ENCODE measurements around the gene SMG5.
A peak's percentile ranks its signal among the peaks of the same experiment; 100 is the strongest.
"Not testable (repeated sequence)": the region's sequence is repeated elsewhere in the genome, so short reads cannot be mapped to it uniquely, and the experiment has no call there.

Gene SMG5

DNA sequence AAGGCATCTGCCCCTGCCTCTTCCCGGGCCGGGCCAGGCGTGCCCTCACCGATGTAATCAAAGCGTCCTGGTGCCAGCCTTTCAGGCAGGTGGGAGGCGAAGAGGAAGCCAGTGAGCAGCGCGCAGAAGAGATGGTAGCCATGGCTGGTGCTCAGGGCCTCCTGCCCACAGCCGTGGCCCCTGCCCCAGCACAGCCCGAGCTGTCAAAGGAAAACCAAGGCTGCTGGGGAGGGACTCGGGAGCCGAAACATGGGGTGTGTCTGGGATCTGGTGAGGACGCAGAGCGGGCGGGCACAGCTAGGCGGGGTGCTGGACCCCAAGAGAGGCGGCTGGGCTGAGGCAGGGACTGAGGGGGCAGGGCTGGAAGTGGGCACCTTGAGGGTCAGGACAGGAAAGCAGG is 37.9 kb downstream of the SMG5 start:
- no peak for DNase-seq

DNA sequence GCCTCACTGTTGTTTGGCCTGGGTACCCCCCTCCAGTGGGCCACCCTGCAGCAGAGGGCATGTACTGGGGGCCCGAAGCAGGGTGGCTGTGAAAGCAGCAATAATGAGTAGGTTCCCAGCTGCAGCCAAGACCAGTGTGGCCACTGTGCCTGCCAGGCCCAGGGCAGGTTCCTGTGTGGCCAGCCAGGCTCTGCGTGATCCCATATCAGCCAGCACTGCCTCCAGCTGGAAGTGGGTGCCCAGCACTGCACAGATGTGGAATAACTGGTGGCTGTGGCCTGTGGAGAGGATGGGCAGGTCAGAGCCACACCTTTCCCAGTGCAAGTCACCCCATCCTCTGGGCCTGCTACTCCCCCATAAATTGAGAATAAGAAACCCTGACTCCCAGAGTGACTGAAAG is 38.5 kb downstream of the SMG5 start:
- no peak for DNase-seq

DNA sequence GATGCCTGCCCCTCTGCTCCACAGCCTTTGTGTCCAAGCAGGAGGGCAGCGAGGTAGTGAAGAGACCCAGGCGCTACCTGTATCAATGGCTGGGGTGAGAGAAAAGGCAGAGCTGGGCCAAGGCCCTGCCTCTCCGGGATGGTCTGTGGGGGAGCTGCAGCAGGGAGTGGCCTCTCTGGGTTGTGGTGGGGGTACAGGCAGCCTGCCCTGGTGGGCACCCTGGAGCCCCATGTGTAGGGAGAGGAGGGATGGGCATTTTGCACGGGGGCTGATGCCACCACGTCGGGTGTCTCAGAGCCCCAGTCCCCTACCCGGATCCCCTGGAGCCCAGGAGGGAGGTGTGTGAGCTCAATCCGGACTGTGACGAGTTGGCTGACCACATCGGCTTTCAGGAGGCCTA is 39.9 kb downstream of the SMG5 start:
- DNase-seq: no peak

DNA sequence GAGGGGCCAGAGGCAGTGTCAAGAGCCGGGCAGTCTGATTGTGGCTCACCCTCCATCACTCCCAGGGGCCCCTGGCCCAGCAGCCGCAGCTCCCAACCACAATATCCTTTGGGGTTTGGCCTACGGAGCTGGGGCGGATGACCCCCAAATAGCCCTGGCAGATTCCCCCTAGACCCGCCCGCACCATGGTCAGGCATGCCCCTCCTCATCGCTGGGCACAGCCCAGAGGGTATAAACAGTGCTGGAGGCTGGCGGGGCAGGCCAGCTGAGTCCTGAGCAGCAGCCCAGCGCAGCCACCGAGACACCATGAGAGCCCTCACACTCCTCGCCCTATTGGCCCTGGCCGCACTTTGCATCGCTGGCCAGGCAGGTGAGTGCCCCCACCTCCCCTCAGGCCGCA is 40.7 kb downstream of the SMG5 start, which contains the start of gene BGLAP:
Gene BGLAP (plus strand): TSS at position 259 of the 400 bp plus-strand sequence. CDS start 48 bp downstream, at position 307.
- no peak for DNase-seq

DNA sequence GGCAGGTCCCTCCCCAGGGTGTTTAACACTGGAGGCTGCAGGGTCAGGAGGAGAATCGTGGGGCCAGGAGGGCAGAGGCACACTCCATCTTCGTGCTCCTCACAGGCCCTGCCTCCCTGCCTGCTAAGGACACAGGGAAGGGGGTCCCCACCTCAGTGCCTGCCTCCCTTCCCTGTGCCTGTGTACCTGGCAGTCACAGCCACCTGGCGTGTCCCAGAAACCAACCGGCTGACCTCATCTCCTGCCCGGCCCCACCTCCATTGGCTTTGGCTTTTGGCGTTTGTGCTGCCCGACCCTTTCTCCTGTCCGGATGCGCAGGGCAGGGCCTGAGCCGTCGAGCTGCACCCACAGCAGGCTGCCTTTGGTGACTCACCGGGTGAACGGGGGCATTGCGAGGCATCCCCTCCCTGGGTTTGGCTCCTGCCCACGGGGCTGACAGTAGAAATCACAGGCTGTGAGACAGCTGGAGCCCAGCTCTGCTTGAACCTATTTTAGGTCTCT is 41.3 kb downstream of the SMG5 start:
- DNase-seq: no peak

DNA sequence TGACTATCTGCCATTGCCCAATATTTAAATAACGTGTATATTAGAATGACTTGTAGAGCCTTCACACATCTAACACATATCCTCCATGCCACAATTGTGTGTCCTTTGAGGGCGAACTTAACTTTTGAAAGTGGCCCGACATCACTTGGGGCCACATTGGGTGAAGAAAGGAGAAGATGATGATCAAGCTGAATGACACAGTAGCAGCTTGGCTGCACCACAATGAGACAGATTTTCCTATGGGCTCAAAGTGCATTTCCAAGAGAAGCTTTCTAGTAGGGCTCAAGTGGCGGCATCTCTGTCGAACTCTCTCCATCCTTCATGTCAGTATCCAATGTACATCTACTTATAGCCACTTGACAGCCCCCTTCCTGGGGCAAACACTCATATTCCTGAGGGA is 44.4 kb downstream of the SMG5 start:
- no peak for DNase-seq

DNA sequence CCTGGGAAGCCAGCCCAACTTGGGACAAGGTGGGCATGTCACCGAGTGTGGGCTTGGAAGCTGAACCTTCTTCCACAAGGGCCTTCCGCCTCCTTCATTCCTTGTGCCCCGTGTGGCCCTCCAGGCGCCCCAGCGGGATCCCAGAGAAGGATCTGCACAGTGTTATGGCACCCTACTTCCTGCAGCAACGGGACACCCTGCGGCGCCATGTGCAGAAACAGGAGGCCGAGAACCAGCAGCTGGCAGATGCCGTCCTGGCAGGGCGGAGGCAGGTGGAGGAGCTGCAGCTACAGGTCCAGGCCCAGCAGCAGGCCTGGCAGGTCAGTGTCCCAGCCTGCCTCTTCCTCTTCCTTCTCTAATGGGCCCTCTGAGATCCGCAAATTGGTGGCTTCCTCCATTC is 46.5 kb downstream of the SMG5 start:
- DNase-seq: no peak

DNA sequence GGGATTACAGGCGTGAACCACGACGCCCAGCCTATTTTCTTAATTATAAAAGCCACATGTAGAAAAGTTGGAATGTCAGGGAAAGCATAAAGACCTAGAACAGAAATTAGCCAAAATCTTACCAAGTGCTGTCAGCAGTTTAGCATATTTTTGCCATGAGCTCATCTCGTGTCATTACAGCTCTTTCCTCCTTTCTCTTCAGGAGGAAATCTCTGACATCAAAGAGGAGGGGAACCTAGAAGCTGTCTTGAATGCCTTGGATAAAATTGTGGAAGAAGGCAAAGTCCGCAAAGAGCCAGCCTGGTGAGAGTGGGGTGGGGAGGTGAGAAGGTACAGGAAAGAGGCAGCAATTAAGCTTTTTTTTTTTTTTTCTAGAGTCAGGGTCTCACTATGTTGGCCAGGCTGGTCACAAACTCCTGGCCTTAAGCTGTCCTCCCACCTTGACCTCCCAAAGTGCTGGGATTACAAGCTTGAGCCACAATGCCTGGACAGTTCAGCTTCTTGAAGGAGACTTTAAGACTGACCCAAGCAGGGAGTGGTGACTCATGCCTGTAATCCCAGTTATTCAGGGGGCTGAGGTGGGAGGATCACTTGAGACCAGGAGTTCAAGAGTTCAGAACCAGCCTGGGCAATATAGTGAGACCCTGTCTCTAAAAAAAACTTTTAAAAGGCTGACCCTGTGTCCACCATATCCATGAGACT is 49.0 kb downstream of the SMG5 start:
- no peak for DNase-seq

DNA sequence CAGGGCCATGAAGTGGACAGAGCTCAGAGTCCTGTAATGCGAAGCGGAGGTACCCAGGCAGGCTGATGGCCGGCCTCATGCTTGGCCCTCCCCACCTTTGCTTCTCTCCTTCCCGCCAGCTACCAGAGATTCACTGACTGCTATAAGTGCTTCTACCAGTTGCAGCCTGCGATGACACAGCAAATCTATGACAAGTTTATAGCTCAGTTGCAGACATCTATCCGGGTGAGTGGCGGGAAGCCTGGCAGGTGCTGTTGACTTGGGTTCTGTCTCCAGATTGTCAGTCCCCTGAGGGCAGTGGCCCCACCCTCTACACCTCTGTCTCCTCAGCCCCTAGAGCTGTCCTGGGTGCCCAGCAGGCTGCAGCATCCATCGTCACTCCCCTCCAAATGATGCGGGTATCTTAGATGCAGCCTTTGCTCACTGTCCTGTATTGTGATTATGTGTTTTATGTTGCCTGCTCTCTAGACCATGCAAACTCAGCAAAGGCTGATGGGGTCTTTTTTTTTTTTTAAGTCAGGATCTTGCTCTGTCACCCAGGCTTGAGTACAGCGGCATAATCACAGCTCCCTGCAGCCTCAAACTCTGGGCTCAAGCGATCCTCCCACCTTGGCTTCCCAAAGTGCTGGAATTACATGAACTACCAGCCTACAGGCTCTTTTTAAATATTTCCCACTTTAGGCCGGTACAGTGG is 50.3 kb downstream of the SMG5 start:
- peak in 1 of 2 experiments; percentile 32 for DNase-seq

DNA sequence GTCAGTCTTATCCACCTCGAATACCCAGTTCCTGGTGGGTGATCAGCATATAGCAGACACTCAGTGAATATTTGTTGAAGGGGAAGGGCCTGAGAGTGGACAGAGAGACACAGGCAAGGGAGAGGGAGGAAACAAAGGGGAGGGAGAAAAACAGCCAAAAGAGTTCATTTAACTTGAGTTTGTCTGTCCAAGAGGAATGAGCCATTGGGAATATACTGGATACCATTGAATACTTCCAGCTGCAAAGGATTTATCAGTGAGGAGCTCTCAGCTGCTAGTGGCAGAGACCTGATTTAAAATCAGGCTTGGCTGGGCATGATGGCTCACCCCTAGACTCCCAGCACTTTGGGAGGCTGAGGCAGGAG is 52.2 kb downstream of the SMG5 start:
- DNase-seq: no peak

DNA sequence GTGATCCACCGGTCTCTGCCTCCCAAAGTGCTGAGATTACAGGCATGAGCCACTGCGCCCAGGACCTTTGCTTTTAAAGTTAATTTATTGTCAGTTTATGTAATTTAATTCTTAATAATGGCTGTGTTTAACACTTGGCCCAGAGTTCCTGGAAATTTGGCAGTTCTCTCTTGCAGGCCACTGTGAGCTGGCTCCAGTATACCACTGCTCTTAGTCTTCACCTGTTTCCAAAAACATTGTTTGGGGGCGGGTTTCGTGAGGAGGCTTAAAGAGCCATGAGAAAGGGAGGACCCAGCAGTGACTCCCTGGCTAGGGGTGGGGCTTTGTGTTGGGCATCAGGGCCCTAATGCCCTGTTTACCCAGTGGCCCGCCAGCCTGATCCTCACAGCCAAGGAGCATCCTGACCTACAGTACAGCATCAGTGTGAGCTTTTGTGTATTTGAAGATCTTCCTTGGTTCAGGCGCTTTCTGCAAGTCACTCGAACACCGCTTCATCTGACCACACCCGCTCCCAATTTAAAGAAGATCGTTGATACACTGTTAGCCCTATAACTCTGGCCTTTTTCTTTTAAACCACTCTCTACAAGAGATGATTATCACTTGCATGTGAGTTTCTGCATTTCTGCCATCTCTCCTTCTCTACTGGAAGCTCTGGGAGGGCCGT is 52.7 kb downstream of the SMG5 start:
- DNase-seq: no peak

DNA sequence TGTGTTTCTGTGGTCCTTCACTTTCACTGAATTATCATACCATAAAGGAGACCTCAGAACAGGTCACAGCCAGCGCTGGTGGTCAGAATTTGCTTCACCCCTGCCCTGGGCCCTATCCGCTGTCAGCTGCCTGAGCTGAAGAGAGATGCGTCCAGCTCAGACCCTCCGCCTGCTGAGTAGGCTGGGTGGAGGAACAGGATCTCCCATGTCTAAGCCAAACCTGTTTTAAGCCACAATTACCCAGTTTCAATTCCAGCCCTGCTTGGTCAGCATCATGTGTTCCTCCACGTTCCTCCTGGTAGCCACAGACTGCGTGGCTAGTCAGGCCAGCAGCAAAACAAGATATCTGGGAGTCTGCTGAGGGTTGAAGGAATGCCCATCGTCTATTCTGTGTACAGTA is 54.1 kb downstream of the SMG5 start:
- DNase-seq: no peak

DNA sequence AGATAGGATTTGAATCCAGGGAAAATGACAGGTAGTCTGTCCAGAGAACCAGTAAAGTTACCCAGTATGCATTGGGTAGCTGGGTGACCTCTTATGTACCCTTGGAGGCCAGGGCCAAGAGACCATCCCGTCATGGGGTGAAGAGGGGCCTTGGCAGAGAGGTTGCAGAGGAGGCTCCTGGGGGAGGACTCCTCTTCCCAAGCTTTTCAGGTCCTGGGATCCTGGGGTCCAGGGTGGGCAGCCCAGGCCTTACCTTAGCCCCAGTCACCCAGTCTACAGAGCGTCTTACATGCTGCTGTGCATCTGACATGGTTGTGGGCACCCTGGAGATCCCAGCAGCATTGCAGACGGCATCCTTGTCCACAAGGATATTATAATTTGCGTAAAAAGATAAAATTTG is 55.8 kb downstream of the SMG5 start:
- no peak for DNase-seq

DNA sequence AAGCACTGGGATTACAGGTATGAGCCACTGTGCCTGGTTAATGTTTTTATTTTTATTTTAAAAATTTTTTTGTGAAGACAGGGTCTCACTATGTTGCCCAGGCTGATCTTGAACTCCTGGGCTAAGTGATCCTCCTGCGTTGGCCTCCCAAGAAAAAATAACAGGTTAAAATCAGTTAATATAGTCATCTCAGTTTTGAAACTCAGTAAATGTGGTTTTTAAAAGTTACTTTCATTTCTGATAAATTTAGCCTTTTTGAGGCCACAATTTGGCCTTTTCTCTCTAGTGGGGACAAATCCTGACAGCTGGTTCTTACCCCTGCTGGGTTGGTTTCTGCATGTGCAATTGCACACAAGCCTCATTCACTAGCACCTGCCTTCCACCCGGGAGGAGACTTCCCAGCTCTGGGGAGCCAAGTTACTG is 56.5 kb downstream of the SMG5 start:
- DNase-seq: no peak

DNA sequence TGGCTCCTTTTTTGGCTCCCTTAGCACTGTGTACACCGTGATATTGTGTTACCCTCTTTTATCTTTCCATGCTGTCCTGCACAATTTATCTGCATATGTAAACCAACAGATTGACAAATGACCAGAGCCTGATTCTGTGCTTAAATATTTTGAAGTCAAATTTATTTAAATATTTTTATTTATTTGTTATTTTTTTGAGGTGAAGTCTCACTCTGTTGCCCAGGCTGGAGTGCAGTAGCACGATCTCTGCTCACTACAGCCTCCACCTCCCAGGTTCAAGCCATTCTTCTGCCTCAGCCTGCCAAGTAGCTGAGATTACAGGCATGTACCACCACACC is 57.0 kb downstream of the SMG5 start:
- DNase-seq: no peak

DNA sequence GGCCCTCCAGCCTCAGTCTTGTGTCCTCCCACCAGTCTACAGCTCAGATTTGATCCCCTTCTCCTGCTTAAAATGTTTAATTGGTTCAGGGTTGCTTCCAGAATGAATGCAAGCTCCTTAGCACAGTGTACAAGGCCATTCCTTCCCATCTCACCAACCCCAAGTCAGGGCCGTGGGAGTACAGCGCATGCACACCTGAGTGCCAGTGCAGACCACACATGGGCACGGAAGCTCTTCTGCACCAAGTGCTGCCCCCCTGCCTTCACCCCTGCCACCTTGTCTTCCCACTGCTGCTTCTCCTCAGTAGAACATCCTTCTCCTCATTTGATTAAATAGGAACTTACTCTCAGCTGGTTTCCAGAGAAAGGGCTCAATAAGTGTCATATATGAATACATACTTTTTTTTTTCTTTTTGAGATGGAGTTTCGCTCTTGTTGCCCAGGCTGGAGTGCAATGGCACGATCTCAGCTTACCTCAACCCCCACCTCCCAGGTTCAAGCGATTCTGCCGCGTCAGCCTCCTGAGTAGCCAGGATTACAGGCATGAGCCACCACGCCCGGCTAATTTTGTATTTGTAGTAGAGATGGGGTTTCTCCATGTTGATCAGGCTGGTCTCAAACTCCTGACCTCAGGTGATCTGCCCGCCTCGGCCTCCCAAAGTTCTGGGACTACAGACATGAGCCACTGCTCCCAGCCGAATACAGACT is 60.5 kb downstream of the SMG5 start:
- no peak for DNase-seq

DNA sequence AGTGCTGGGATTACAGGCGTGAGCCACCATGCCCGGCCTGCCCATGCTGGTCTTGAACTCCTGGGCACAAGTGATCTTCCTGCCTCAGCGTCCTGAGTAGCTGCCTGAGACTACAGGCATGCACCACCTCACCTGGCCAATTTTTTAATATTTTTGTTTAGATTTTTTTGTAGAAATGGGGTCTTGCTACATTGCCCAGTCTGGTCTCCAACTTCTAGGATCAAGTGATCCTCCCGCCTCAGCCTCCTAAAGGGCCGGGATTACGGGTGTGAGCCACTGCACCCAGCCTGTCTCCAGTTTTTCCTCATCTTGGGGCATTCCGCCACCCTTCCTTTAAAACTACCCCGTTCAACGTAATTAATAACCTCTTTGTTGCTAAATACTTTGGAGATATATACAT is 62.4 kb downstream of the SMG5 start:
- no peak for DNase-seq

DNA sequence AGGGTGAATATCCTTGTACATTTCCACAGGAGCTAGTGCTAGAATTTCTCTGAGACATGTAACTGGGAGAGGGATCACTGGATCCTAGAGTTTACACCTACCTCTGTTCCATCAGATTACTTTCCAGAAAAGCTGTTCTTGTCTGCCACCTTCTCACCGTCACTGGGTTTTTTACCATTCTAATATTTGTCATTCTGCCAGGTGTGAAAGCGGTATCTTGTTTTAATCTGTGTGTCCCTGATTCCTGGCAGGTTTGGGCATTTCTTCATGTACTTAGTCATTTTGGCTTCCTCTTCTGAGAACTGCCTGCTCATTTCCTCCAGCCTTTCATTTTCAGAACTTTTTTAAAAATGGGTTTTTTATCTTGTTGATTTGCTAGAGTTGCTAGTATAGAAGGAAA is 64.8 kb downstream of the SMG5 start:
- DNase-seq: no peak

DNA sequence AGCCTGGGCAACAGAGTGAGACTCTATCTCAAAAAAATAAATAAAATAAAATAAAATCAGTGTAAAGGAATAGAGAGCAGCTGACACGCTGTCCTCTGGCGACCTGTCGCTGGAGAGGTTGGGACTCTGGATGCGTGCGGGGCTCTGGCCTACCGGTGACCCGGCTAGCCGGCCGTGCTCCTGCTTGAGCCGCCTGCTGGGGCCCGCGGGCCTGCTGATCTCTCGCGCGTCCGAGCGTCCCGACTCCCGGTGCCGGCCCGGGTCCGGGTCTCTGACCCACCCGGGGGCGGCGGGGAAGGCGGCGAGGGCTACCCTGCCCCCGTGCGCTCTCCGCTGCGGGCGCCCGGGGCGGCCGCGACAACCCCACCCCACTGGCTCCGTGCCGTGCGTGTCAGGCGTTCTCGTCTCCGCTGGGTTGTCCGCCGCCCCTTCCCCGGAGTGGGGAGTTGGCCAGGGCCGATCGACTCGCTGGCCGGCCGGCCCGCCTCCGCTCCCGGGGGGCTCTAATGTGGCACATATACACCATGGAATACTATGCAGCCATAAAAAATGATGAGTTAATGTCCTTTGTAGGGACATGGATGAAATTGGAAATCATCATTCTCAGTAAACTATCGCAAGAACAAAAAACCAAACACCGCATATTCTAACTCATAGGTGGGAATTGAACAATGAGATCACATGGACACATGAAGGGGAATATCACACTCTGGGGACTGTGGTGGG is 66.1 kb downstream of the SMG5 start:
- not testable (repeated sequence) for DNase-seq

DNA sequence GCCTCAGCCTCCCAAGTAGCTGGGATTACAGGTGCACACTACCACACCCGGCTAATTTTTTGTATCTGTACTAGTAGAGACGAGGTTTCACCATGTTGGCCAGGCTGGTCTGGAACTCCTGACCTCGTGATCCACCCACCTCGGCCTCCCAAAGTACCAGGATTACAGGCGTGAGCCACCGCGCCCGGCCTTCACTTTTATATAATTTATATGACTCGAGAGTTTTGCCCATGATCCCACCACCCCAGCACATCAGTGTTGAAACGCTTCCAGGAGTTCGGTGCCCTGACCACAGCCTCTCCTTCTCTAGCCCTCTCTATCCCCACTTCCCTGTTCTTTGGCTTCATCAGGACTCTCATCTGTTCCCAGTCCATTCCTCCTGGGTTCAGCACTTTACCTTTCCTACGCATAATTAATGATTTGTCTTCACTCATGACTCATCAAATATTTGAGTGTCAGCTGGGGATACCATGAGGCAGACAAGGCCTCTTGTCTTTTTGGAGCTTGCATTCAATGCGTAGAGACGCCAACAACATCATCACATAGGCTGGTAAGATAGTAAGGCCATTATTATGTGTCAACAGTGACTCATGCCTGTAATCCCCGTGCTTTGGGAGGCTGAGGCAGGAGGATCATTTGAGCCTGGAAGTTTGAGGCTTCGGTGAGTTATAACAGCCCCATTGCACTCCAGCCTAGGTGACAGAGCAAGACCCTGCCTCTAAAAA is 68.4 kb downstream of the SMG5 start:
- DNase-seq: no peak

DNA sequence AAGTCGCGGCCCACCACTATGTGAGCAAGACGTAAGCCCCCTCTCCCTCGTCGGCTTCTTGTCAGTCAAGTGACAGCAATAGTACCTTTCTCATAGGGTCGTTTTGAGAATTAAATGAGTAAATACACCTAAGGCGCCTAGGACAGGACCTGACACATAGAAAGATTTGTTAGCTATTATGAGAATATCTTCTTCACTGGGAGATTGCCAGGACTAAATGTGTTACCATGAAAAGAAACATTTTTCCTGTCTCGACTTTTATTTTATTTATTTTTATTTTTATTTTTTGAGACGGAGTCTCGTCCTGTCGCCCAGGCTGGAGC is 69.0 kb downstream of the SMG5 start:
- DNase-seq: no peak

All from NCI-H187 (cell line).